HG03432 (cell line): ENCODE data around the gene AATK.

ENCODE experiments used
- ATAC-seq: cut with Tn5 transposase; IDR thresholded peaks from one replicate; pipeline ENCODE4 v1.9.1; 2021; ENCODE audit warnings: mild to moderate bottlenecking, moderate library complexity; ENCODE audit not compliant: unreplicated experiment

Gene AATK

GRCh38 chr17:81118308-81119221 is 47.5 kb downstream of the AATK start:
- ATAC-seq = no peak

GRCh38 chr17:81117672-81118198 is 48.3 kb downstream of the AATK start:
- no peak for ATAC-seq

GRCh38 chr17:81116704-81117103 is 49.3 kb downstream of the AATK start:
- no peak for ATAC-seq

GRCh38 chr17:81115749-81116464 is 50.1 kb downstream of the AATK start:
- no peak for ATAC-seq

- no peak for ATAC-seq
Measured at GRCh38 chr17:81115219-81115618, 50.8 kb downstream of the AATK start.

- no peak for ATAC-seq
Measured at GRCh38 chr17:81114351-81115093, 51.5 kb downstream of the AATK start.

- no peak for ATAC-seq
Measured at GRCh38 chr17:81113158-81113724, 52.8 kb downstream of the AATK start.

GRCh38 chr17:81112450-81112849 is 53.6 kb downstream of the AATK start:
- no peak for ATAC-seq

GRCh38 chr17:81111066-81111465 is 55.0 kb downstream of the AATK start:
- no peak for ATAC-seq

- ATAC-seq = no peak
Measured at GRCh38 chr17:81110488-81111040, 55.5 kb downstream of the AATK start.

GRCh38 chr17:81109957-81110356 is 56.1 kb downstream of the AATK start:
- no peak for ATAC-seq

- no peak for ATAC-seq
Measured at GRCh38 chr17:81108220-81108619, 57.8 kb downstream of the AATK start.

GRCh38 chr17:81106716-81107115 is 59.3 kb downstream of the AATK start:
- no peak for ATAC-seq

GRCh38 chr17:81103379-81103778 is 62.6 kb downstream of the AATK start:
- no peak for ATAC-seq

GRCh38 chr17:81102869-81103268 is 63.2 kb downstream of the AATK start:
- ATAC-seq = no peak

GRCh38 chr17:81102352-81102751 is 63.7 kb downstream of the AATK start:
- ATAC-seq = no peak

GRCh38 chr17:81101614-81102306 is 64.3 kb downstream of the AATK start:
- peak; percentile 86 for ATAC-seq

GRCh38 chr17:81100668-81101067 is 65.4 kb downstream of the AATK start:
- no peak for ATAC-seq

GRCh38 chr17:81099888-81100287 is 66.1 kb downstream of the AATK start:
- no peak for ATAC-seq

GRCh38 chr17:81097943-81098308 is 68.1 kb downstream of the AATK start:
- no peak for ATAC-seq
